ENCODE measurements around the gene CKAP5. TPM values are rescaled to one million over a fixed set of nuclear protein-coding genes. Genes with fewer than 3 reads are reported as not detected.

CKAP5 gene
- total and polyA plus RNA-seq, 10 donors, result 6.5 to 55.4 (median 38.7) TPM

DNA sequence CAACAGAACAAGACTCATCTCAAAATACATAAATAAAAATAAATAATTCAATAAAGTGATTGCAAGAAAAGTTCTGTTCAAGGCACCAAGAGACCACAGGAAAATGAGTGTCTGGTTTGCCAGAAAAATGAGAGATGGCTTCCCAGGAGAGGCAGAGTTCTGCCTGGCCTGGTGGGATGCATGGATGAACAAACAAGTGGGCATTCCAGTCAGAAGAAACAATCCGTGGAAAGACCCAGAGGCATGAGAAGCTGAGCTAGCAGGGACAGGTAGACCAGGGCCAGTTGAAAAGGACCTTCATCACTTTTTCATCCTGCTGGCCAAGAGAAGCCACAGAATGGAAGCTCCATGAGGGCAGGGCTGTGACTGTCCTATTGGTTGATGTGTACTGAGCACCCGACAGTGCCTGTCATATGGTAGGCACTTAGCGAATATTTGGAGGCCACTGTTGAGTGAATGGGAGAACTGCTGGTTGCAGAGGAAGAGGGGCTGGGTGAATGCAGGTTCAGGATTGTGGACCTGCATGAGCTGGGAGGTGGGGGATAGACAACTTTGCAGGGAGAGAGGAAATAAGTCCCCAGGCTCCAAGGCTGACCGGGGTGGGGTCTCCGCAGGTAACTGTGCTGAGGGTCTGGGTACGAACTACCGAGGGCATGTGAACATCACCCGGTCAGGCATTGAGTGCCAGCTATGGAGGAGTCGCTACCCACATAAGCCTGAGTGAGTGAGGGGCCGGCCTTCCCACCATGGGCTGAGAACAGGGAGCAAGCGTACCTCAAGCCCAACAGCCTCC is 123.3 kb downstream of the CKAP5 start:
- no peak for DNase-seq
- TF ChIP-seq POLR2A (IDR thresholded peaks at IDR 0.05) (no peak), POLR2AphosphoS5 (IDR thresholded peaks at IDR 0.05) (no peak), CTCF (IDR thresholded peaks at IDR 0.05 in 8 of 11, conservative IDR thresholded peaks at IDR 0.05 in 3 of 11) (no peak)
- H3K27ac ChIP-seq, result no peak overlapping the region
- peaks cover 0 to 6% (median 0%) of the 10 kb centered on the region in 6 donors for H3K4me1 ChIP-seq
- H3K4me3 ChIP-seq, result no peak overlapping the region
- WGBS, 5 donors, result 84 to 92% (median 90%) methylated on average over 11 of the region's 11 CpGs
- no peaks in the 10 kb centered on the region for H3K9me3 ChIP-seq
- intact Hi-C loops (cut with DNase I; ENCODE audit: low total_unique reads), result no loop called here
- no peaks in the 10 kb centered on the region for H3K27me3 ChIP-seq (replicated peaks in 1 of 7)
- H3K36me3 ChIP-seq, result no peaks in the 10 kb centered on the region

DNA sequence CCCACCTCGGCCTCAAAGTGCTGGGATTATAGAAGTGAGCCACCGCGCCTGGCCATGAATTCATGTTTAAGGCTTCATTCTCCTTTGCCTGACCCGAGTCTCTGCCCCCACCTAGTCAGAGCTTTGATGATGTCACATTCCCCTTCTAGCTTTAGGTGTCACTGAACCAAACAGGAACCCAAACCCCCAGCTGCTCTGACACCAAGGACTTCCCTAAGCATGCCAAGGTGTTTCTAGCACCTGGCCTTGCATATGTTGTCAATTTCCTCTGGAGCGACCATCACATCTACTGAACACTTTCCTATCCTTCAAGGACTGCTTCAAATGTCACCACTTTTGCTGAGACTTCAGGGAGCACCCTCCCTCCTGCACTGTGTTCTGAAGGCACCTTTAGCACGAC is 124.8 kb downstream of the CKAP5 start:
- DNase-seq, result peak; percentile 4
- H3K4me1 ChIP-seq, result peaks cover 0 to 6% (median 0%) of the 10 kb centered on the region in 6 donors
- TF ChIP-seq POLR2AphosphoS5 (IDR thresholded peaks at IDR 0.05), result no peak
- no peak for TF ChIP-seq POLR2A (IDR thresholded peaks at IDR 0.05)
- no peak for TF ChIP-seq CTCF (IDR thresholded peaks at IDR 0.05 in 8 of 11, conservative IDR thresholded peaks at IDR 0.05 in 3 of 11)

GRCh38 chr11:46719543-46720218 is 126.4 kb downstream of the CKAP5 start:
- Histone ChIP-seq H3K27ac (no peak overlapping the region), H3K27me3 (replicated peaks in 1 of 7) (no peaks in the 10 kb centered on the region), H3K36me3 (no peaks in the 10 kb centered on the region), H3K4me1 (peaks cover 0 to 6% (median 0%) of the 10 kb centered on the region in 6 donors), H3K9me3 (no peaks in the 10 kb centered on the region), H3K4me3 (no peak overlapping the region)
- TF ChIP-seq POLR2A (IDR thresholded peaks at IDR 0.05) (no peak), CTCF (IDR thresholded peaks at IDR 0.05 in 8 of 11, conservative IDR thresholded peaks at IDR 0.05 in 3 of 11) (no peak), POLR2AphosphoS5 (IDR thresholded peaks at IDR 0.05) (no peak)
- intact Hi-C loops (cut with DNase I; ENCODE audit: low total_unique reads), result no loop called here
- 89 to 96% (median 93%) methylated on average over 24 to 25 of the region's 25 CpGs for WGBS, 5 donors
- no peak for DNase-seq

More for the DNA sequence above, 124.8 kb downstream of the CKAP5 start:
- no peaks in the 10 kb centered on the region for H3K27me3 ChIP-seq (replicated peaks in 1 of 7)
- intact Hi-C loops (cut with DNase I; ENCODE audit: low total_unique reads), result no loop called here
- WGBS, 5 donors, result 78 to 87% (median 80%) methylated on average over 6 of the region's 6 CpGs
- H3K9me3 ChIP-seq, result no peaks in the 10 kb centered on the region
- H3K4me3 ChIP-seq, result no peak overlapping the region
- H3K36me3 ChIP-seq, result no peaks in the 10 kb centered on the region
- H3K27ac ChIP-seq, result no peak overlapping the region

GRCh38 chr11:46719048-46719542 is 127.0 kb downstream of the CKAP5 start, which contains the start of gene F2:
Gene F2 (plus strand): TSS chr11:46719213. CDS start chr11:46719236, 23 bp downstream.
- Histone ChIP-seq H3K27ac (peak within 1 kb of the TSS in 1 of 8 donors; percentile 23), H3K4me1 (peaks cover 0 to 6% (median 0%) of the 10 kb centered on the region in 6 donors), H3K36me3 (no peaks in the 10 kb centered on the region), H3K9me3 (no peaks in the 10 kb centered on the region), H3K27me3 (replicated peaks in 1 of 7) (no peaks in the 10 kb centered on the region), H3K4me3 (no peak within 1 kb of the TSS)
- 81 to 94% (median 89%) methylated on average over 7 of the region's 7 CpGs for WGBS, 5 donors
- TF ChIP-seq POLR2A (IDR thresholded peaks at IDR 0.05), result no peak
- no peak for TF ChIP-seq POLR2AphosphoS5 (IDR thresholded peaks at IDR 0.05)
- no peak for TF ChIP-seq CTCF (IDR thresholded peaks at IDR 0.05 in 8 of 11, conservative IDR thresholded peaks at IDR 0.05 in 3 of 11)
- intact Hi-C loops (cut with DNase I; ENCODE audit: low total_unique reads), result no loop called here
- DNase-seq, result no peak
